ENCODE measurements around the gene PLEKHA1.

PLEKHA1 gene

GRCh38 chr10:122376364-122376961 is 2.0 kb downstream of the PLEKHA1 start:
- no peak for DNase-seq (ENCODE audit: low read depth, low spot score)

GRCh38 chr10:122379041-122379440 is 4.5 kb downstream of the PLEKHA1 start:
- no peak for DNase-seq (ENCODE audit: low read depth, low spot score)

- DNase-seq (ENCODE audit: low read depth, low spot score), result no peak
Measured at GRCh38 chr10:122379537-122379936, 5.0 kb downstream of the PLEKHA1 start.

- no peak for DNase-seq (ENCODE audit: low read depth, low spot score)
Measured at GRCh38 chr10:122380703-122381102, 6.2 kb downstream of the PLEKHA1 start.

GRCh38 chr10:122381680-122382079 is 7.2 kb downstream of the PLEKHA1 start:
- DNase-seq (ENCODE audit: low read depth, low spot score), result no peak

- no peak for DNase-seq (ENCODE audit: low read depth, low spot score)
Measured at GRCh38 chr10:122386514-122386913, 12.0 kb downstream of the PLEKHA1 start.

- no peak for DNase-seq (ENCODE audit: low read depth, low spot score)
Measured at GRCh38 chr10:122387572-122387971, 13.1 kb downstream of the PLEKHA1 start.

- DNase-seq (ENCODE audit: low read depth, low spot score), result no peak
Measured at GRCh38 chr10:122388287-122388997, 13.9 kb downstream of the PLEKHA1 start.

- DNase-seq (ENCODE audit: low read depth, low spot score), result no peak
Measured at GRCh38 chr10:122390271-122390670, 15.8 kb downstream of the PLEKHA1 start.

GRCh38 chr10:122390679-122391078 is 16.2 kb downstream of the PLEKHA1 start:
- no peak for DNase-seq (ENCODE audit: low read depth, low spot score)

GRCh38 chr10:122391875-122392274 is 17.4 kb downstream of the PLEKHA1 start:
- DNase-seq (ENCODE audit: low read depth, low spot score), result no peak

GRCh38 chr10:122392835-122393234 is 18.3 kb downstream of the PLEKHA1 start:
- DNase-seq (ENCODE audit: low read depth, low spot score), result no peak

- DNase-seq (ENCODE audit: low read depth, low spot score), result no peak
Measured at GRCh38 chr10:122393288-122393687, 18.8 kb downstream of the PLEKHA1 start.

GRCh38 chr10:122402548-122403131 is 28.1 kb downstream of the PLEKHA1 start:
- DNase-seq (ENCODE audit: low read depth, low spot score), result no peak

- no peak for DNase-seq (ENCODE audit: low read depth, low spot score)
Measured at GRCh38 chr10:122404576-122404975, 30.1 kb downstream of the PLEKHA1 start.

GRCh38 chr10:122407375-122408125 is 33.0 kb downstream of the PLEKHA1 start:
- no peak for DNase-seq (ENCODE audit: low read depth, low spot score)

- DNase-seq (ENCODE audit: low read depth, low spot score), result no peak
Measured at GRCh38 chr10:122413327-122413726, 38.8 kb downstream of the PLEKHA1 start.

GRCh38 chr10:122417667-122418066 is 43.2 kb downstream of the PLEKHA1 start:
- no peak for DNase-seq (ENCODE audit: low read depth, low spot score)

- DNase-seq (ENCODE audit: low read depth, low spot score), result no peak
Measured at GRCh38 chr10:122419016-122419415, 44.5 kb downstream of the PLEKHA1 start.

GRCh38 chr10:122419876-122420623 is 45.5 kb downstream of the PLEKHA1 start:
- no peak for DNase-seq (ENCODE audit: low read depth, low spot score)

GRCh38 chr10:122420624-122421007 is 46.1 kb downstream of the PLEKHA1 start:
- DNase-seq (ENCODE audit: low read depth, low spot score), result no peak

Measured in brain pericyte (primary cell).